Measurements from ENCODE around the gene FAM120A. TPM values are rescaled to one million over a fixed set of nuclear protein-coding genes. Genes with fewer than 3 reads are reported as not detected.

Gene FAM120A
- total and polyA plus RNA-seq, 2 of the 13 experiments (the other 11 are each of a cell fraction or from before 2014, with no cell fraction given) = 41.3 to 44.4 TPM

GRCh38 chr9:93568169-93568568 lies 116.7 kb downstream of the FAM120A start (continued):
- no peak for TF ChIP-seq ZBTB26 (CRISPR knock-in tag; IDR thresholded peaks at IDR 0.05; ENCODE audit: borderline replicate concordance)
- no peak for TF ChIP-seq ZNF451 (CRISPR knock-in tag; IDR thresholded peaks at IDR 0.05)
- no peak for TF ChIP-seq ZBTB39 (CRISPR knock-in tag; IDR thresholded peaks at IDR 0.05)

DNA sequence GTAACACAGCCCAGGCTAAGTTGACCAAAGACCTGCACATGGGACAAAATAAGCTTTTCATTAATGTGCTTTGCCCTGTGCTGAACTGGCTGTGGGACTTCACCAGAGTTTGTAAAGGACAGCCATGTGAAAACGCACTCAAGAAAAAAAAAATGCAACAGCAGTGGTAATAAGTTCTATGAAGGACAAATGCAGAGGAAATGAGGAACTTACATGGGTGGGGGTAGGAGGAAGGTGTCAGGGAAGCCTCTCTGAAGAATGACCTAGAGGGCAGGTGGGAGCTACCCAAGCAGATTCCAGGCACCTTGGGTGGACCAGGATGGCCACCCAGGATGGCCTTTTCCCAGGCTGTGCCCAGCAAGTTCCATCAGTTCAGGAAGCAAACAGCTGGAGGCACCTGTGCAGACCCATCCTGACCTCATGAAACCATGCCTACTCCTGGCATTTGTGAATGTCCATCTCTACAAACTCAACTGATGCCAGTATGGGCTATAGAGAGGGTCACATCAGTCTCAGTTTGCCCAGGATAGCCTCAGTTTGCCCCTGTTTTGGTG lies 118.2 kb downstream of the FAM120A start:
- Histone ChIP-seq H3K4me1 (ENCODE audit: insufficient read depth, low read length) (peaks cover 14% of the 10 kb centered on the region), H3K27ac (ENCODE audit: extremely low read length, insufficient read depth, low read length) (no peak overlapping the region), H3K4me3 (replicated peaks in 1 of 3; ENCODE audit: insufficient read depth in 1 of 3, low read depth in 2 of 3, low read length in 3 of 3) (no peak overlapping the region), H2AFZ (ENCODE audit: low read length) (no peak overlapping the region), H4K20me1 (ENCODE audit: insufficient read depth, low read length) (no peaks in the 10 kb centered on the region), H3K9me3 (ENCODE audit: low read length) (peaks cover 11% of the 10 kb centered on the region; the same call in 1 of the 2 replicates), H3K36me3 (replicated peaks in 1 of 2; ENCODE audit: control insufficient read depth in 1 of 2, insufficient read depth in 2 of 2, low read length in 2 of 2) (no peaks in the 10 kb centered on the region), H3K4me2 (ENCODE audit: low read depth, low read length) (no peak overlapping the region), H3K9ac (ENCODE audit: insufficient read depth, low read depth, low read length) (no peak overlapping the region), H3K79me2 (ENCODE audit: insufficient read depth, low read length) (no peaks in the 10 kb centered on the region), H3K27me3 (ENCODE audit: control insufficient read depth in 1 of 2, insufficient read depth in 2 of 2, low read length in 2 of 2) (no peaks in the 10 kb centered on the region; a peak in 1 of 5 replicates)
- FAIRE-seq (no peak), ATAC-seq (no peak), DNase-seq (ENCODE audit: low spot score) (no peak)
- ChIA-PET POLR2A (no interaction called here), CTCF (ENCODE audit: low intra/inter-chr PET ratio, low total read pairs) (no interaction called here)
- no TSS peak for BruUV-seq (replicated peaks)
- in situ Hi-C loops (cut with HindIII; ENCODE audit: extremely low pct_ligation_motif_present, low pct_unique_long_range_greater_than_20kb) (no loop called here), intact Hi-C loops (cut with micrococcal nuclease; ENCODE audit: unreplicated experiment) (loop anchor here (5.0 kb wide), 1 partner anchor 117 kb away; the partner anchor contains the start of genes FAM120A and FAM120AOS)
- WGBS (ENCODE audit: low lambda C conversion rate) = 87% methylated on average over 1 of the region's 1 CpG
- TF ChIP-seq DBP (CRISPR knock-in tag; IDR thresholded peaks at IDR 0.05; ENCODE audit: not compliant biosample characterization) (no peak), SRY (CRISPR knock-in tag; IDR thresholded peaks at IDR 0.05) (no peak), U2AF1 (optimal IDR thresholded peaks at IDR 0.05; ENCODE audit: low read depth, low read length) (no peak), ARID5B (CRISPR knock-in tag; IDR thresholded peaks at IDR 0.05) (no peak), SP1 (IDR thresholded peaks at IDR 0.05) (no peak), SP1 (CRISPR knock-in tag; IDR thresholded peaks at IDR 0.05) (no peak), FOXP1 (IDR thresholded peaks at IDR 0.05) (no peak), FOXP1 (CRISPR knock-in tag; IDR thresholded peaks at IDR 0.05) (no peak), ZNF670 (CRISPR knock-in tag; IDR thresholded peaks at IDR 0.05; ENCODE audit: borderline replicate concordance) (no peak), CREM (IDR thresholded peaks at IDR 0.05) (no peak), CREM (CRISPR knock-in tag; IDR thresholded peaks at IDR 0.05) (no peak), POLR2G (IDR thresholded peaks at IDR 0.05; ENCODE audit: low read depth, low read length) (no peak), ATF7-NPFF (CRISPR knock-in tag; IDR thresholded peaks at IDR 0.05; ENCODE audit: low read depth) (no peak), TBL1XR1 (IDR thresholded peaks at IDR 0.05; ENCODE audit: borderline replicate concordance, low read length, partially characterized antibody) (no peak)

Measured in HepG2 (cell line).